Dedifferentiated amniotic fluid mesenchymal stem cell (primary cell): Measurements from ENCODE around the gene IFT20.

Experiments
- DNase-seq: peaks from one replicate; pipeline ENCODE4 v3.0.0-alpha.2; 2016; ENCODE audit errors: extremely low spot score

IFT20 gene

GRCh38 chr17:28335201-28335958 lies at the start of gene IFT20, which contains the start of gene TNFAIP1:
IFT20 (minus strand) TSS chr17:28335472; CDS start chr17:28331985, 3,487 bp downstream.
TNFAIP1 (plus strand) TSS chr17:28335761; CDS start chr17:28339522, 3,761 bp downstream.
- DNase-seq, result peak; percentile 100

- DNase-seq, result no peak
Observed at GRCh38 chr17:28385037-28385400, 49.7 kb upstream of the IFT20 start.

- no peak for DNase-seq
Observed at GRCh38 chr17:28384281-28385036, 49.2 kb upstream of the IFT20 start.

- no peak for DNase-seq
Observed at GRCh38 chr17:28381141-28381825, 46.0 kb upstream of the IFT20 start.

- DNase-seq, result peak; percentile 73
Observed at GRCh38 chr17:28379814-28380801, 44.8 kb upstream of the IFT20 start.

- no peak for DNase-seq
Observed at GRCh38 chr17:28372945-28373274, 37.6 kb upstream of the IFT20 start.

- DNase-seq, result no peak
Observed at GRCh38 chr17:28372203-28372944, 37.1 kb upstream of the IFT20 start.

GRCh38 chr17:28371245-28372202 lies 36.3 kb upstream of the IFT20 start, which contains the start of gene SARM1:
SARM1 (plus strand) TSS chr17:28371694; CDS start chr17:28372033, 339 bp downstream.
- DNase-seq, result peak; percentile 72

GRCh38 chr17:28370744-28371103 lies 35.5 kb upstream of the IFT20 start:
- no peak for DNase-seq

- DNase-seq, result no peak
Observed at GRCh38 chr17:28370035-28370743, 34.9 kb upstream of the IFT20 start, which contains the start of gene VTN. VTN (minus strand) TSS chr17:28370307; CDS start chr17:28370203, 104 bp downstream.

- no peak for DNase-seq
Observed at GRCh38 chr17:28369684-28370034, 34.4 kb upstream of the IFT20 start.

- no peak for DNase-seq
Observed at GRCh38 chr17:28368915-28369683, 33.8 kb upstream of the IFT20 start.

- no peak for DNase-seq
Observed at GRCh38 chr17:28368306-28368831, 33.1 kb upstream of the IFT20 start.

GRCh38 chr17:28367641-28368305 lies 32.5 kb upstream of the IFT20 start:
- DNase-seq, result no peak

- no peak for DNase-seq
Observed at GRCh38 chr17:28366605-28367004, 31.3 kb upstream of the IFT20 start.

- no peak for DNase-seq
Observed at GRCh38 chr17:28365487-28365886, 30.2 kb upstream of the IFT20 start.
